ENCODE data around the gene CCDC110. TPM values are rescaled to one million over a fixed set of nuclear protein-coding genes. Genes with fewer than 3 reads are reported as not detected.

The CCDC110 gene
- total RNA-seq (2022; extraction: Qiagen RNA extraction; ENCODE audit: low read depth), result 0.06 TPM in 1 of 5 replicates, not detected in the others

GRCh38 chr4:185471235-185472102 is at the start of gene CCDC110:
Gene CCDC110 (minus strand): TSS chr4:185471733. CDS start chr4:185471683, 50 bp downstream.

GRCh38 chr4:185425647-185426352 is 45.7 kb downstream of the CCDC110 start, which contains the start of gene UFSP2:
Gene UFSP2 (minus strand): TSS chr4:185425964. CDS start chr4:185425868, 96 bp downstream.

DNA sequence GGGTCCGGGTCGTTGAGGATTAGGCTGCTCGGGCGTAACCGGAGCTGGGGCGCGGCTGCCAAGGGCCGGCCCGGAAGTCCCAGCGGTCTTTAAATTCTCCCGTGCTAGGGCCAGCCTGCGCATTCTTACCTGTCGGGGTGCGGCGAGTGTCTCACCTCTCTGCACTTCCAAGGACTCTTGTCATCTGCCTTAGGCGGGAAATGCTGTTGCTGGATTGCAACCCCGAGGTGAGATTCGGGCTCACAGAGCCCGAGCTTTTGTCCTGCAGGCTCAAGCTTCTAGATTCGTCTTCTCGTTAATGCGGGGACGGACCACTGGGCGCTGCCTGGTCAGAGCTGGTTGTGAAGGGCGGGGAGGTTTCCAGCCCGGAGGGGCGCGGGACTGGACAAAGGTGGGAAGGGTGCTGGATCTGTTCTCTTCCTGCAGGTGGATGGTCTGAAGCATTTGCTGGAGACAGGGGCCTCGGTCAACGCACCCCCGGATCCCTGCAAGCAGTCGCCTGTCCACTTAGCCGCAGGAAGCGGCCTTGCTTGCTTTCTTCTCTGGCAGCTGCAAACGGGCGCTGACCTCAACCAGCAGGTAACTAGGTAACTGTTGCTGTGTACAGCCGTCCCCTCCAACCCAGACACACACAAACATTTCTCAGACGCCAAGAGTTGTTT is 74.7 kb downstream of the CCDC110 start, which contains the start of gene ANKRD37:
Gene ANKRD37, plus strand, starts transcription at position 118 of the 662 bp plus-strand sequence. Its CDS starts 83 bp downstream, at position 201.

GRCh38 chr4:185395238-185395955 is 76.1 kb downstream of the CCDC110 start, which contains the start of gene LRP2BP:
Gene LRP2BP (minus strand): TSS chr4:185395924. CDS start chr4:185378186, 17,738 bp downstream.

Other genes with a start within 250 kb of the CCDC110 start
- 0.05 to 0.28 TPM (median 0.17 TPM) in 4 of 5 replicates, not detected in the other for gene LRP2BP, start 75.8 kb downstream of the CCDC110 start, total RNA-seq (2022; extraction: Qiagen RNA extraction; ENCODE audit: low read depth)
- 1.8 to 4.1 TPM (median 3.4 TPM) in 5 replicates for gene ANKRD37, start 74.9 kb downstream of the CCDC110 start, total RNA-seq (2022; extraction: Qiagen RNA extraction; ENCODE audit: low read depth)
- gene UFSP2, start 45.8 kb downstream of the CCDC110 start, total RNA-seq (2022; extraction: Qiagen RNA extraction; ENCODE audit: low read depth), result 12.5 to 16.6 TPM (median 14.3 TPM) in 5 replicates
- 0.33 to 0.34 TPM in 2 of 5 replicates, not detected in the others for gene PDLIM3, start 63.8 kb upstream of the CCDC110 start, total RNA-seq (2022; extraction: Qiagen RNA extraction; ENCODE audit: low read depth)

All from A549 treated with ZK216348 at 1 μM for 4 hours (cell line).